ENCODE data around the gene SPATA6L. TPM values are rescaled to one million over a fixed set of nuclear protein-coding genes. Genes with fewer than 3 reads are reported as not detected.

SPATA6L gene
- total and polyA plus RNA-seq, 8 donors, result 3.2 to 10.1 (median 8.4) TPM

DNA sequence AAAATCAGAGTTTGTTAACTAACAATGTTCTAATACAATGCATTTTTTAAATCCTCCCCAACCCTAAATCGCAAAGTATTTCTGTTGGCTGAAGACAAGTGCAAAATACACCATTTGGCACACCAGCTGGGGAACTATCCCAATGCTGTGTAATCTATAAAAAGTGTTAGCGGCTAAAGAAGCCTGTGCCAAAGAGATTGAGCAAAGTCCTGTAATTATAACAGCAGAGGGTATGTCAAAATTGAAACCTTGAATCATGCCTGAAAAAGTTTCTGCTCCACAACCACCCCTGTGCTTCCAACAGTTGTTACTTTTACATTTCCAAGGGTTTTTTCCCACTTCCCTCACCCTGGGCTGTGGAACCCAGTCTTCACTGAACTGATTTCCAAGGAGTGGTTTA, 87.3 kb downstream of the SPATA6L start:
- H3K4me1 ChIP-seq, result no peaks in the 10 kb centered on the region
- no peak overlapping the region for H3K4me3 ChIP-seq
- no peak for ATAC-seq
- no peaks in the 10 kb centered on the region for H3K9me3 ChIP-seq
- intact Hi-C loops (cut with DNase I), result no loop called here
- TF ChIP-seq, protein P1, sequence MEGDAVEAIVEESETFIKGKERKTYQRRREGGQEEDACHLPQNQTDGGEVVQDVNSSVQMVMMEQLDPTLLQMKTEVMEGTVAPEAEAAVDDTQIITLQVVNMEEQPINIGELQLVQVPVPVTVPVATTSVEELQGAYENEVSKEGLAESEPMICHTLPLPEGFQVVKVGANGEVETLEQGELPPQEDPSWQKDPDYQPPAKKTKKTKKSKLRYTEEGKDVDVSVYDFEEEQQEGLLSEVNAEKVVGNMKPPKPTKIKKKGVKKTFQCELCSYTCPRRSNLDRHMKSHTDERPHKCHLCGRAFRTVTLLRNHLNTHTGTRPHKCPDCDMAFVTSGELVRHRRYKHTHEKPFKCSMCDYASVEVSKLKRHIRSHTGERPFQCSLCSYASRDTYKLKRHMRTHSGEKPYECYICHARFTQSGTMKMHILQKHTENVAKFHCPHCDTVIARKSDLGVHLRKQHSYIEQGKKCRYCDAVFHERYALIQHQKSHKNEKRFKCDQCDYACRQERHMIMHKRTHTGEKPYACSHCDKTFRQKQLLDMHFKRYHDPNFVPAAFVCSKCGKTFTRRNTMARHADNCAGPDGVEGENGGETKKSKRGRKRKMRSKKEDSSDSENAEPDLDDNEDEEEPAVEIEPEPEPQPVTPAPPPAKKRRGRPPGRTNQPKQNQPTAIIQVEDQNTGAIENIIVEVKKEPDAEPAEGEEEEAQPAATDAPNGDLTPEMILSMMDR (IDR thresholded peaks at IDR 0.05), result no peak
- no peak for DNase-seq
- H3K27me3 ChIP-seq, result no peaks in the 10 kb centered on the region
- no peak overlapping the region for H3K27ac ChIP-seq
- H3K36me3 ChIP-seq, result no peaks in the 10 kb centered on the region

DNA sequence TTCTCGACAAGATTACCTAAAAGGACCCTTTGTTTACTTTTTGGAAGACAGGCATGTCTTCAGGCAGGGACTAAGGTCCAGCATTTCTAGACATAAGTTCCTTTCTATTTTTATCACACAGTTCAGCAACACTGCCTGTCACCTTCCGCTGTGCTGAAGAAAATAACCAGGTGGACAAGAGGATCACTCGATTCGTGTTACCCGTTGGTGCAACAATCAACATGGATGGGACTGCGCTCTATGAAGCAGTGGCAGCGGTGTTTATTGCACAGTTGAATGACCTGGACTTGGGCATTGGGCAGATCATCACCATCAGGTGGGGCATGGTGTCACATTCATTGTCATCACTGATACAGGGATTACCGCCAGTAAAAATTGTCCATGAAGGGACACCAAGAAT, 89.8 kb downstream of the SPATA6L start:
- Histone ChIP-seq H3K27ac (no peak overlapping the region), H3K27me3 (no peaks in the 10 kb centered on the region), H3K4me3 (no peak overlapping the region), H3K4me1 (no peaks in the 10 kb centered on the region), H3K36me3 (no peaks in the 10 kb centered on the region), H3K9me3 (no peaks in the 10 kb centered on the region)
- TF ChIP-seq, protein P1 (IDR thresholded peaks at IDR 0.05), result no peak
- DNase-seq (no peak), ATAC-seq (no peak)
- intact Hi-C loops (cut with DNase I), result no loop called here

DNA sequence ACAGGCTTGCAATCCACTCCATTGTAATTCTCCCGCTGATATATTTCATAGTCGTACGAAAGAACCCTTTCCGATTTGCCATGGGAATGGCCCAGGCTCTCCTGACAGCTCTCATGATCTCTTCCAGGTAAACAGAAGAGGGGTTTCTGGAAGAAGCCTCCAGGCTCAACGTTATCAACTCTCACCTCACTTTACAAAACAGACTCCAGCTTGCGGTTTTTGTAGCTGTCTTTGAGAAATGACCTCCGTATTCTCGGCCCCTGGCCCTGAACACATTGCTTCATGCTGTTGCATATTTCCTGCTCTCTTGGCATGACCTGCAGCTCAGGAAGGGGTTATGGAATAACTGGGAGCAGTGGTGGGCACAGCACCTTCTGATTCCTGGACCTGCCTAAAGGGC, 90.3 kb downstream of the SPATA6L start:
- H3K36me3 ChIP-seq, result no peaks in the 10 kb centered on the region
- TF ChIP-seq, protein P1 (IDR thresholded peaks at IDR 0.05), result no peak
- H3K4me3 ChIP-seq, result no peak overlapping the region
- H3K27ac ChIP-seq, result no peak overlapping the region
- H3K27me3 ChIP-seq, result no peaks in the 10 kb centered on the region
- no peaks in the 10 kb centered on the region for H3K9me3 ChIP-seq
- H3K4me1 ChIP-seq, result no peaks in the 10 kb centered on the region
- no peak for ATAC-seq
- DNase-seq, result no peak
- intact Hi-C loops (cut with DNase I), result no loop called here

DNA sequence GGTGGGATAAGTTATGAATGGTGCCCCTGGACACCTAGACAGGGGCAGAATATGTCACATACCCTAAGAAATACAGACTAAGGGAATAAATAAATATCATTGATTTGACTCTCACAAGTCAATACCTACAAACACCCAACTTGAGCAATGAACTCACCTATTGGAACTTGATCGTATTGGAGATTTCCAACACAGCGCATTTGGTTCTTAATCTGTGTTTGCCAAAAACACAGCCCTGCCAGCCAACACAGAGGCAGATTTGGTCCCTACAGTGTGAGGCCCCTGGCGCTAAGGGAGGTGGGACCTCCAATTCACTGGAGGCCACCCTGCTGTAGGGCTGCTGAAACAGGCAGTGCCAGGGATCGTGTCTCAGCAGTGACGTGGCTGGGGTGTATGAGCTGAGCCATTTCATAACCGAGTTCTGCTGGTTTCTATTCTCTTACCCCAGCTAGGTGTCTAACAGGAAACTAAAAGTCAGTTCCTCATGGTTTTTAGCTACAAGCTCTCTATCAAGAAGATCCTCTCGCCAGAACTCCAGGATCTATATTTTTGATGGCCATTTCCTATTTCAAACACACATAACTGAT, 91.5 kb downstream of the SPATA6L start:
- TF ChIP-seq, protein P1 (IDR thresholded peaks at IDR 0.05), result no peak
- Histone ChIP-seq H3K4me3 (no peak overlapping the region), H3K36me3 (no peaks in the 10 kb centered on the region), H3K9me3 (no peaks in the 10 kb centered on the region), H3K4me1 (no peaks in the 10 kb centered on the region), H3K27ac (no peak overlapping the region), H3K27me3 (no peaks in the 10 kb centered on the region)
- DNase-seq (no peak), ATAC-seq (no peak)
- intact Hi-C loops (cut with DNase I), result no loop called here

DNA sequence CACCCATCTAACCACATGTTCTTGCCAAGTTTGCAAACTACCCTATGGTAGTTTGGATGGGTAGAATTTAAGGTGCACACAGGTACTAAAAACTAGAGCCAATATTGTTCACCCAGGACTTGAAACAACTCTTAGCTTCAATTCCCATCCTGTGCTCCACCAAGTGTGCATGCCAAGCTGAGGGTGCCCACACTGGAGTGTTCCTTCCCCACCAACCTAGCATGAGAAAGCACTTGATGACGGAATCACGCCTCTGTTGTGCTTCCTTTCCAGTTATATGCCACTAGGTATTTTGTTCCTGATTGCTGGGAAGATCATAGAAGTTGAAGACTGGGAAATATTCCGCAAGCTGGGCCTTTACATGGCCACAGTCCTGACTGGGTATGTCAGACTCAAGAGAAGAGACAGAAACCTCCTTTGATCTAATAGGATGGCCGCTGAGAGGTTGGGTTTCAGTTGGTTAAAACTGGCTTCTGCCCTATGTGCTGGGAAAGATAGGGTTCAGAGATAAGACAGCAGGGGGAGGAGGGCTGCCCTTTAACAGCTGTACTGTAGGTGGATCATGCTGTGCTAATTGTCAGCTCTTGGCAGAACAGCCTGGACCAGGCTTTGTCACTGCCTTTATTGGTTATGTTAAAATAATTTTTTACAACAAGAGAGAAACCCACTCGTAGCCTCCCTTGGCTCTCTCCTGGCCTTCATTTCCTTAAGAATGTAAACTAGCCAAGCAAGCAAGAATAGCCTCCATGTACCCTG, 92.5 kb downstream of the SPATA6L start:
- H3K4me1 ChIP-seq, result no peaks in the 10 kb centered on the region
- intact Hi-C loops (cut with DNase I), result no loop called here
- ATAC-seq (no peak), DNase-seq (no peak)
- H3K27me3 ChIP-seq, result no peaks in the 10 kb centered on the region
- no peaks in the 10 kb centered on the region for H3K9me3 ChIP-seq
- TF ChIP-seq, protein P1 (IDR thresholded peaks at IDR 0.05), result no peak
- no peaks in the 10 kb centered on the region for H3K36me3 ChIP-seq
- H3K27ac ChIP-seq, result no peak overlapping the region
- no peak overlapping the region for H3K4me3 ChIP-seq
